A673 (cell line): Measurements from ENCODE around the gene MMRN1.

ENCODE experiments used
- EZH2 ChIP-seq: fragments of 200-600 bp; sonication (generic); IDR thresholded peaks from 2 replicates; pipeline ENCODE4 v1.6.1; 2017; ENCODE audit warnings: borderline replicate concordance, low read depth, mild to moderate bottlenecking, mixed read lengths, antibody characterized with exemption, low read length; ENCODE audit not compliant: poor library complexity, severe bottlenecking
- TF ChIP-seq, protein P1 (sequence below): fragments of 300-800, 200-600 bp; sonication (generic); conservative IDR thresholded peaks from 2 replicates; pipeline ENCODE4 v1.5.1; 2017; ENCODE audit warnings: low read depth, mild to moderate bottlenecking, antibody characterized with exemption, low read length, moderate library complexity, mixed read lengths

DNA sequence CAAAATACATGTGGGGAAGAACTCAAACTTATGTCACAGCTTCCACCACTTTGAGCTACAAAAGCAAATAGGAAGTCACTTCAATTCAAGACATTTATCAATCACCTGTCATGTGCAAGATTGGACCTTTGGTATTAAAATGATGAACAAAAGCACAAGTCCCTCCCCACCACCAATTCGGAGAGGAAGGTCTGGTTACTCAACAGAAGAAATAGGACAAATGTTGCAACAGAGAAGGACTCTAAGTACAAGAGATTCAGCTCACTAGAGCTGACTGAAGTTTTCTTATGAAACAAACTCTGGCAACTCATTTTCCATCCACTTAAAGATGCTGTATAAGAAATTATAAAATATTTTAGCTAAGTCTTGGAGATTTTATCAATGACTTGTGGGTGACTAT lies 16.0 kb upstream of the MMRN1 start:
- TF ChIP-seq, protein P1, sequence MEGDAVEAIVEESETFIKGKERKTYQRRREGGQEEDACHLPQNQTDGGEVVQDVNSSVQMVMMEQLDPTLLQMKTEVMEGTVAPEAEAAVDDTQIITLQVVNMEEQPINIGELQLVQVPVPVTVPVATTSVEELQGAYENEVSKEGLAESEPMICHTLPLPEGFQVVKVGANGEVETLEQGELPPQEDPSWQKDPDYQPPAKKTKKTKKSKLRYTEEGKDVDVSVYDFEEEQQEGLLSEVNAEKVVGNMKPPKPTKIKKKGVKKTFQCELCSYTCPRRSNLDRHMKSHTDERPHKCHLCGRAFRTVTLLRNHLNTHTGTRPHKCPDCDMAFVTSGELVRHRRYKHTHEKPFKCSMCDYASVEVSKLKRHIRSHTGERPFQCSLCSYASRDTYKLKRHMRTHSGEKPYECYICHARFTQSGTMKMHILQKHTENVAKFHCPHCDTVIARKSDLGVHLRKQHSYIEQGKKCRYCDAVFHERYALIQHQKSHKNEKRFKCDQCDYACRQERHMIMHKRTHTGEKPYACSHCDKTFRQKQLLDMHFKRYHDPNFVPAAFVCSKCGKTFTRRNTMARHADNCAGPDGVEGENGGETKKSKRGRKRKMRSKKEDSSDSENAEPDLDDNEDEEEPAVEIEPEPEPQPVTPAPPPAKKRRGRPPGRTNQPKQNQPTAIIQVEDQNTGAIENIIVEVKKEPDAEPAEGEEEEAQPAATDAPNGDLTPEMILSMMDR = no peak
- TF ChIP-seq EZH2 = no peak
